Rectal smooth muscle tissue (tissue), 1 donor: ENCODE data around the gene COL4A3.

Experiments
- H3K27ac ChIP-seq: one replicate; pipeline ENCODE4 v1.7.0; 2013; ENCODE audit warnings: low read depth, low read length, inconsistent platforms
- H3K27me3 ChIP-seq: one replicate; pipeline ENCODE4 v1.7.0; 2013; ENCODE audit warnings: low read length; ENCODE audit not compliant: control insufficient read depth, insufficient read depth
- H3K36me3 ChIP-seq: one replicate; pipeline ENCODE4 v1.7.0; 2013; ENCODE audit warnings: low read length; ENCODE audit not compliant: control insufficient read depth, insufficient read depth
- H3K4me1 ChIP-seq: one replicate; pipeline ENCODE4 v1.7.0; 2013; ENCODE audit warnings: low read length; ENCODE audit not compliant: control insufficient read depth, insufficient read depth
- H3K4me3 ChIP-seq: one replicate; pipeline ENCODE4 v1.7.0; 2013; ENCODE audit warnings: low read length
- H3K9ac ChIP-seq: one replicate; pipeline ENCODE4 v1.7.0; 2013; ENCODE audit warnings: low read length

The COL4A3 gene

DNA sequence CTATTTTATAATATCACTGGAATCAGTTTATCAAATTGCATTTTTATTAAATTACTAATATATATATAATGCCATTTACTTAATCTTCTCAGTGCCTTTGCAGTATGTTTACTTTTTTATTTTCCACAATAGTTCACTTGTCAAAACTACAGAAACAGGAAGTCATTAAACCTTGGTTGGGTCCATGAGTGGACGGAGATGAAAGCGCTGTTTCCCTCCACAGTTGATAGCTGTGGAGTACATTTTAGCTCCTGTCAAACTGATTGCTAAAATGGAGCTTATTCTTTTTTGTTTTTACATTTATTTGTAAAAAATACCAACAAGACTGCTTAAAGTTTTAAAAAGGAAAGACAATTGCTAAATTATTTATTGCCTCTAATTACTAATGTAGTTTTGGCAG is 179.8 kb downstream of the COL4A3 start:
- no peaks in the 10 kb centered on the region for H3K27me3 ChIP-seq
- H3K9ac ChIP-seq: no peak overlapping the region
- H3K4me1 ChIP-seq: no peaks in the 10 kb centered on the region
- H3K27ac ChIP-seq: no peak overlapping the region
- H3K4me3 ChIP-seq: no peak overlapping the region
- H3K36me3 ChIP-seq: peaks cover 4% of the 10 kb centered on the region

DNA sequence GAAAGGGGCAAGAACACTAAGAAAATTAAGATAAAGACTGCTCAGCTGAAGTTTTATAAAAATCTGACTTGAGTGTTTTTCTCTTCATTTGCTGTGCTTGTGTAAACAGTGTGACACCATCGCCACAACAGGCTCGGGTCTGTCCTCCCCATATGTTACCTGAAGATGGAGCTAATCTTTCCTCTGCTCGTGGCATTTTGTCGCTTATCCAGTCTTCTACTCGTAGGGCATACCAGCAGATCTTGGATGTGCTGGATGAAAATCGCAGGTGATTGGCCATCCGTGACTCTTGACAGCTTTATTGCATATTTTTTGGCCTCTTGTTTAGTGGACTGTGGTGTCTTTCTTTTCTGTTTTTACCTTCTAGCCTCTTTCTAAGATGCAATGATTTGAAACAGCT is 182.7 kb downstream of the COL4A3 start:
- Histone ChIP-seq H3K9ac (no peak overlapping the region), H3K27ac (no peak overlapping the region), H3K4me1 (no peaks in the 10 kb centered on the region), H3K4me3 (no peak overlapping the region), H3K36me3 (peaks cover 3% of the 10 kb centered on the region), H3K27me3 (no peaks in the 10 kb centered on the region)

DNA sequence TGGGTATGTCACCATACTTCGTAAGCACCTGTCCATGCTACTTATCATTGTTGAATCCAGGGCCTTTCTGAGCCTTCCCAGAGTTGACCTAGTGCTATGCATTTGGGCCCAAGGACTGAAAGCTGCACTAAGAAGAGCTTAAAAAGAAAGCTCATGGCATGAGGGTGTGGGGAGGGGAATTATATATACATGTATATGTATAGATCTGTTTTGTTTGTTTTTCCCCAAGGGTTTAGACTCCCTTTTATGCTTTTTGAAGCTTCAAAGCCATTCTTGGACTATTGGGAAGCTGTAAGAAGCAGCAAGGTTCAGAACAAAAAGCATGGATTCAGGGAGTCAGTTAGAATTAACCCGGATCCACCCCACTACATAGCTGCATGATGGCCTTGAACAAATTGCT is 183.9 kb downstream of the COL4A3 start:
- Histone ChIP-seq H3K27ac (no peak overlapping the region), H3K36me3 (peaks cover 3% of the 10 kb centered on the region), H3K9ac (no peak overlapping the region), H3K4me3 (no peak overlapping the region), H3K4me1 (no peaks in the 10 kb centered on the region), H3K27me3 (no peaks in the 10 kb centered on the region)

DNA sequence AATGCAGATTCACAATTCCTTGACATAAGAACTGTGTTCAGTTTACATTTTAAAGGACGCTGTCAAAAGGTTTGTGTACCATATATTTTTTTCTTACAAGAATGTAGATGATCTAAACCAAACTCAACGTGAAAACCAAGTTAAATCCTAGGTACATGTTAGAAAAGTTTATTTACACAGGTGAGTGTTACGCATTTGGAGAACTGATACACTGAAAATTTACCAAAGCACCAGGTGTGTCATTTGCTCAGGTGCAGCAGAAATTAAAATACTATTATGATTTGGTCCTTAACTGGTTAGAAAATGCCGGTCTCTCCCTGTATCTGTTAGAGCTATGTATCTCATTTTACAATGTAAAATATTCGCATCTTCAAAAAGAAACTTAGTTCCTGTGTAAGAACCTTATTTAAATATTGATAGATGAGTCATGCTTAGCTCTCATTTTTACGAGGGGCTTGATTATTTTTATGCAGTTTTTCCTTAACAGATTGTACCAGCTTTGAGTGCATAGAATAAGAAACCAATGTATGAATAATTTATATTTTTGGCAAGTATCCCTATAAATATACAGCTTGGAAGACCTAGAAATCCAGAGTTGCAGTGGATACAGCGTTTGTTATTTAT is 185.7 kb downstream of the COL4A3 start:
- Histone ChIP-seq H3K27ac (no peak overlapping the region), H3K27me3 (no peaks in the 10 kb centered on the region), H3K36me3 (peaks cover 3% of the 10 kb centered on the region), H3K4me1 (no peaks in the 10 kb centered on the region), H3K4me3 (no peak overlapping the region), H3K9ac (no peak overlapping the region)

DNA sequence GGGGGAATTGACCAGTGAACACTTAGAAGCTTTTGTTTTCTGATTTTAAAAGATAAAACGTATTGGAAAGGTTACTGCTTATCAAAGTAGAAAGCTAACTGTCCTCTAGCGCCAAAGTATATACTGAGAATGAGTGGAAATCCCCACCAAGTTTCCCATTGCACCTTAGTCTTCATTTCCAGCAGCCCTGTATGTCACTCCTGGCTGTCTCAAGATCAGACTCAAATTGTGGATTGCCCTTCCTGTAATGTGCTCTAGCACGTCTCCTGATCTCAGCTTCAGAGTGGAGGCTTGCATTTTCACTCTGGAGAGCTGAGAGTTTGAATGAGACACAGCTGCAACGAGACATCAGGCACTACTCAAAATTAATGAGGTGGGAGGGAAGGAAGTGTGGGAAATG is 187.2 kb downstream of the COL4A3 start:
- H3K9ac ChIP-seq: no peak overlapping the region
- H3K4me3 ChIP-seq: no peak overlapping the region
- H3K27ac ChIP-seq: no peak overlapping the region
- H3K36me3 ChIP-seq: peaks cover 3% of the 10 kb centered on the region
- H3K4me1 ChIP-seq: no peaks in the 10 kb centered on the region
- H3K27me3 ChIP-seq: no peaks in the 10 kb centered on the region

DNA sequence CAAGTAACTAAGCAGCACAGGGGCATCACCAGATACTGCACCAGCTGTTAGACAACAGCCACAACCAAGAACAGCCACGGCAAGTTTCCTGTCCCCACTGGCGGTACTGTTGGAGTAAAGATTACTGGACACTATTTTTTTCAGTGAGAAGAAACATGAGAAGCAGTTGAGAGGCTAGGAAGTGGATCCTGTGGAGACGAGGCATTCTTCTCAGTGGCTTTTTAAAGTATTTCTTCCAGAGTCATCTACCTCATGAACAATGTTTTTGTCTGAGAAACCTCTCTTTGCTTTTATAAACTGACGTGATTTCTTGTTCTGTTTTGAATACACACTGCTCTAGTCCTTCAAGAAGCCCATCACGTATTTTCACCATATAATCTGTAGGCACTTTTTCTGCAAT is 195.9 kb downstream of the COL4A3 start:
- no peaks in the 10 kb centered on the region for H3K27me3 ChIP-seq

DNA sequence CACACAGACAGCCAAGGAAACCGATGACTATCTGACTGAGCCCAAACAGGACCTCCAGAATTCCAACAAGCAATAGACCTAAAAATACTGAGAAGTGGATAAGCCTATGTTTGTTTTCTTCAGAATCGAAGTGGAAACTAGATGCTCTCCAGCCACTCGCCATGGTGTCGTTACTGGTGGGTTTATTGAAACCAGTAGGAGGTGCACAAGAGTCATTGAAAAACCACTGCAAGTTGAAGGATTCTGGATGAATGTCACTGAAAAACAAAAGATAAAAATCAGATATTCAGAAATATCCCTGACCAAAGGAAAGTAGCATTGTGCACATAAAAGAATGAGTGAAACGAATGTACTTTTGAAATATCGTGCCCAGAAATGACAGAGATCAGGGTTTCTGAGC is 199.3 kb downstream of the COL4A3 start:
- no peaks in the 10 kb centered on the region for H3K27me3 ChIP-seq
- no peaks in the 10 kb centered on the region for H3K4me1 ChIP-seq
- peaks cover 3% of the 10 kb centered on the region for H3K36me3 ChIP-seq
- H3K4me3 ChIP-seq: no peak overlapping the region
- H3K9ac ChIP-seq: no peak overlapping the region
- no peak overlapping the region for H3K27ac ChIP-seq

More for the DNA sequence above, 195.9 kb downstream of the COL4A3 start:
- no peak overlapping the region for H3K9ac ChIP-seq
- no peak overlapping the region for H3K4me3 ChIP-seq
- no peaks in the 10 kb centered on the region for H3K4me1 ChIP-seq
- H3K36me3 ChIP-seq: peaks cover 3% of the 10 kb centered on the region
- no peak overlapping the region for H3K27ac ChIP-seq
